HL-60 (cell line): ENCODE data around the gene RNF166.

Experiments
- DNase-seq, 2 experiments: peaks; one replicate each; pipeline ENCODE4 v3.0.0-alpha.2; 2010 to 2020; ENCODE audit warnings: low read depth in 1 of 2, low spot score in 1 of 2
- H3K27ac ChIP-seq: fragments of 250-450 bp; sonication (Bioruptor Pico); replicated peaks from 2 replicates; pipeline ENCODE4 v1.5.1; 2020; ENCODE audit warnings: mild to moderate bottlenecking, moderate library complexity
- H3K27me3 ChIP-seq: fragments of 250-450 bp; sonication (Bioruptor Pico); 2 replicates; pipeline ENCODE4 v1.5.1; 2021; ENCODE audit warnings: mild to moderate bottlenecking, moderate library complexity; ENCODE audit not compliant: insufficient read depth, poor library complexity, severe bottlenecking
- H3K4me3 ChIP-seq: replicated peaks from 2 replicates; pipeline ENCODE4 v1.5.1; 2011; ENCODE audit warnings: mild to moderate bottlenecking, control low read depth, low read length; ENCODE audit not compliant: insufficient read depth
- CTCF ChIP-seq: IDR thresholded peaks from one replicate; pipeline ENCODE4 v1.5.1; 2011; ENCODE audit warnings: low read length, control low read depth, inconsistent platforms; ENCODE audit not compliant: insufficient read depth
- GABPA ChIP-seq: IDR thresholded peaks from 2 replicates; pipeline ENCODE4 v1.6.1; 2012; ENCODE audit warnings: low read depth
- POLR2AphosphoS5 ChIP-seq: IDR thresholded peaks from 2 replicates; pipeline ENCODE4 v1.6.1; 2012; ENCODE audit warnings: low read depth
- REST ChIP-seq: IDR thresholded peaks from 2 replicates; pipeline ENCODE4 v1.6.1; 2012; ENCODE audit warnings: low read depth; ENCODE audit not compliant: insufficient replicate concordance
- SPI1 ChIP-seq: IDR thresholded peaks from 2 replicates; pipeline ENCODE4 v1.6.1; 2012; ENCODE audit warnings: low read depth, mild to moderate bottlenecking, borderline replicate concordance

Gene RNF166

GRCh38 chr16:88716601-88717001 is 10.4 kb upstream of the RNF166 start:
- no peak for DNase-seq
- TF ChIP-seq POLR2AphosphoS5 (no peak), CTCF (no peak), REST (no peak), GABPA (no peak), SPI1 (no peak)

GRCh38 chr16:88716201-88716600 is 10.0 kb upstream of the RNF166 start:
- Histone ChIP-seq H3K27me3 (no peaks in the 10 kb centered on the region), H3K27ac (no peak overlapping the region), H3K4me3 (no peak overlapping the region)
- no peak for DNase-seq
- TF ChIP-seq CTCF = no peak
- no peak for TF ChIP-seq GABPA
- no peak for TF ChIP-seq POLR2AphosphoS5
- no peak for TF ChIP-seq REST
- TF ChIP-seq SPI1 = no peak

More at GRCh38 chr16:88716601-88717001, 10.4 kb upstream of the RNF166 start:
- H3K4me3 ChIP-seq = no peak overlapping the region
- no peaks in the 10 kb centered on the region for H3K27me3 ChIP-seq
- H3K27ac ChIP-seq = no peak overlapping the region

GRCh38 chr16:88715312-88716190 is 9.3 kb upstream of the RNF166 start:
- DNase-seq = no peak
- TF ChIP-seq REST = no peak
- TF ChIP-seq POLR2AphosphoS5 = no peak
- no peak for TF ChIP-seq GABPA
- TF ChIP-seq SPI1 = no peak
- no peak for TF ChIP-seq CTCF

More at GRCh38 chr16:88715312-88716190, 9.3 kb upstream of the RNF166 start:
- H3K4me3 ChIP-seq = no peak overlapping the region
- H3K27ac ChIP-seq = no peak overlapping the region
- no peaks in the 10 kb centered on the region for H3K27me3 ChIP-seq
